K562 (cell line): ENCODE measurements around the gene ABCF2. TPM values are rescaled to one million over a fixed set of nuclear protein-coding genes. Genes with fewer than 3 reads are reported as not detected.
A peak's percentile ranks its signal among the peaks of the same experiment; 100 is the strongest.

Experiments used
- ARHGAP35 ChIP-seq: fragments of 450-650 bp; IDR thresholded peaks from 2 replicates; pipeline ENCODE4 v1.6.1; 2018; ENCODE audit not compliant: partially characterized antibody
- ARID2 ChIP-seq: fragments of 450-650 bp; IDR thresholded peaks from 2 replicates; pipeline ENCODE4 v1.6.1; 2017; ENCODE audit warnings: antibody characterized with exemption, mild to moderate bottlenecking
- GTF2A2 ChIP-seq: IDR thresholded peaks from 2 replicates; pipeline ENCODE4 v1.6.1; 2016; ENCODE audit warnings: mild to moderate bottlenecking, missing genetic modification characterization, missing compliant biosample characterization
- IRF2 ChIP-seq: sonication (generic); formaldehyde crosslinking; IDR thresholded peaks from 2 replicates; pipeline ENCODE4 v1.8.1; 2022; ENCODE audit warnings: mild to moderate bottlenecking, missing genetic modification reagents
- MAFK ChIP-seq: IDR thresholded peaks from 2 replicates; pipeline ENCODE4 v1.6.1; 2011; ENCODE audit warnings: low read length, improper control_type of control experiment
- MAX ChIP-seq: sonication (generic); formaldehyde crosslinking; IDR thresholded peaks from 2 replicates; pipeline ENCODE4 v1.9.0; 2022; ENCODE audit warnings: mild to moderate bottlenecking, missing genetic modification reagents
- NFE2L1 ChIP-seq: fragments of 450-650 bp; IDR thresholded peaks from 2 replicates; pipeline ENCODE4 v1.6.1; 2016; ENCODE audit warnings: missing genetic modification characterization, low read depth, mild to moderate bottlenecking, missing compliant biosample characterization, moderate library complexity, borderline replicate concordance
- NFXL1 ChIP-seq: fragments of 450-650 bp; formaldehyde crosslinking; IDR thresholded peaks from 2 replicates; pipeline ENCODE4 v1.4.0; 2021; ENCODE audit warnings: mild to moderate bottlenecking
- PCBP1 ChIP-seq: fragments of 200-400 bp; formaldehyde crosslinking; IDR thresholded peaks from 2 replicates; pipeline ENCODE4 v1.6.1; 2018; ENCODE audit warnings: mild to moderate bottlenecking, low read depth, low read length; ENCODE audit not compliant: poor library complexity, severe bottlenecking
- PHF20 ChIP-seq: fragments of 450-650 bp; IDR thresholded peaks from 2 replicates; pipeline ENCODE4 v1.6.1; 2018; ENCODE audit not compliant: partially characterized antibody
- SMAD2 ChIP-seq: fragments of 150-350 bp; IDR thresholded peaks from 2 replicates; pipeline ENCODE4 v1.6.1; 2014; ENCODE audit warnings: low read depth, mild to moderate bottlenecking, low read length
- SMARCA4 ChIP-seq: fragments of 450-650 bp; IDR thresholded peaks from 2 replicates; pipeline ENCODE4 v1.6.1; 2016
- TAF15 ChIP-seq: fragments of 200-400 bp; formaldehyde crosslinking; IDR thresholded peaks from 2 replicates; pipeline ENCODE4 v1.6.1; 2017; ENCODE audit warnings: mild to moderate bottlenecking, low read depth, low read length, moderate library complexity
- YY1 ChIP-seq, 3 experiments: IDR thresholded peaks; 2 replicates each; pipeline ENCODE4 v1.6.1; 2011; ENCODE audit warnings: low read length in 2 of 3, mild to moderate bottlenecking in 2 of 3, moderate library complexity in 2 of 3, borderline replicate concordance in 1 of 3, control low read depth in 1 of 3, low read depth in 1 of 3; ENCODE audit not compliant: insufficient read depth in 3 of 3, insufficient replicate concordance in 2 of 3, control insufficient read depth in 1 of 3, insufficient read length in 1 of 3; ENCODE audit errors: extremely low read depth in 1 of 3
- ZC3H11A ChIP-seq: IDR thresholded peaks from 2 replicates; pipeline ENCODE4 v1.6.1; 2012; ENCODE audit warnings: low read depth, low read length, improper control_type of control experiment
- ZNF143 ChIP-seq: sonication (generic); formaldehyde crosslinking; IDR thresholded peaks from 2 replicates; pipeline ENCODE4 v1.9.0; 2022; ENCODE audit warnings: mild to moderate bottlenecking, missing genetic modification reagents
- ZNF146 ChIP-seq: IDR thresholded peaks from one replicate; pipeline ENCODE4 v1.6.1; 2018; ENCODE audit warnings: missing compliant biosample characterization; ENCODE audit not compliant: unreplicated experiment
- ZNF79 ChIP-seq: fragments of 250-450 bp; sonication (Bioruptor Pico); IDR thresholded peaks from 2 replicates; pipeline ENCODE4 v1.4.0; 2020; ENCODE audit warnings: low read depth, mild to moderate bottlenecking, moderate library complexity
- polyA plus RNA-seq, 8 experiments: library from polyadenylated mRNA; depleted of rRNA in 4 of 8; stranded (reverse) in 5 of 8; unstranded in 3 of 8; fragments of >200 nt; fragmentation: Nextera tagmentation in 2 of 8; fragmentation: Illumina TruSeq in 1 of 8; extraction: Ambion mirVana in 2 of 8; extraction: Trizol in 1 of 8; gene quantifications; 2 replicates each; pipeline versions ENCODE4 v1.2.1 to v1.2.3, GENCODE V29; 2011 to 2014; ENCODE audit warnings: inconsistent platforms in 1 of 8, missing spikeins in 1 of 8
- total RNA-seq, 7 experiments: library from RNA; depleted of rRNA in 6 of 7; stranded (reverse); fragments of >200 nt in 6 of 7; fragmentation: Illumina TruSeq in 2 of 7; extraction: Trizol in 2 of 7; gene quantifications; 2 replicates each; pipeline versions ENCODE4 v1.2.1 to v1.2.3, GENCODE V29; 2011 to 2021; ENCODE audit warnings: low replicate concordance in 1 of 7
- TF ChIP-seq, protein P1 (sequence below): fragments of 450-650 bp; IDR thresholded peaks from 2 replicates; pipeline ENCODE4 v1.6.1; 2016; ENCODE audit warnings: low read depth
- TF ChIP-seq, protein P2 (sequence below): fragments of 450-650 bp; formaldehyde crosslinking; IDR thresholded peaks from 2 replicates; pipeline ENCODE4 v1.4.0; 2022; ENCODE audit warnings: mild to moderate bottlenecking, moderate library complexity

ABCF2 gene
- total and polyA plus RNA-seq, 9 of the 15 experiments (the other 6 are each of a cell fraction or from before 2014, with no cell fraction given): 62.1 to 224 (median 113) TPM

GRCh38 chr7:151249034-151249731 is 22.2 kb upstream of the ABCF2 start (continued):
- TF ChIP-seq, protein P1, sequence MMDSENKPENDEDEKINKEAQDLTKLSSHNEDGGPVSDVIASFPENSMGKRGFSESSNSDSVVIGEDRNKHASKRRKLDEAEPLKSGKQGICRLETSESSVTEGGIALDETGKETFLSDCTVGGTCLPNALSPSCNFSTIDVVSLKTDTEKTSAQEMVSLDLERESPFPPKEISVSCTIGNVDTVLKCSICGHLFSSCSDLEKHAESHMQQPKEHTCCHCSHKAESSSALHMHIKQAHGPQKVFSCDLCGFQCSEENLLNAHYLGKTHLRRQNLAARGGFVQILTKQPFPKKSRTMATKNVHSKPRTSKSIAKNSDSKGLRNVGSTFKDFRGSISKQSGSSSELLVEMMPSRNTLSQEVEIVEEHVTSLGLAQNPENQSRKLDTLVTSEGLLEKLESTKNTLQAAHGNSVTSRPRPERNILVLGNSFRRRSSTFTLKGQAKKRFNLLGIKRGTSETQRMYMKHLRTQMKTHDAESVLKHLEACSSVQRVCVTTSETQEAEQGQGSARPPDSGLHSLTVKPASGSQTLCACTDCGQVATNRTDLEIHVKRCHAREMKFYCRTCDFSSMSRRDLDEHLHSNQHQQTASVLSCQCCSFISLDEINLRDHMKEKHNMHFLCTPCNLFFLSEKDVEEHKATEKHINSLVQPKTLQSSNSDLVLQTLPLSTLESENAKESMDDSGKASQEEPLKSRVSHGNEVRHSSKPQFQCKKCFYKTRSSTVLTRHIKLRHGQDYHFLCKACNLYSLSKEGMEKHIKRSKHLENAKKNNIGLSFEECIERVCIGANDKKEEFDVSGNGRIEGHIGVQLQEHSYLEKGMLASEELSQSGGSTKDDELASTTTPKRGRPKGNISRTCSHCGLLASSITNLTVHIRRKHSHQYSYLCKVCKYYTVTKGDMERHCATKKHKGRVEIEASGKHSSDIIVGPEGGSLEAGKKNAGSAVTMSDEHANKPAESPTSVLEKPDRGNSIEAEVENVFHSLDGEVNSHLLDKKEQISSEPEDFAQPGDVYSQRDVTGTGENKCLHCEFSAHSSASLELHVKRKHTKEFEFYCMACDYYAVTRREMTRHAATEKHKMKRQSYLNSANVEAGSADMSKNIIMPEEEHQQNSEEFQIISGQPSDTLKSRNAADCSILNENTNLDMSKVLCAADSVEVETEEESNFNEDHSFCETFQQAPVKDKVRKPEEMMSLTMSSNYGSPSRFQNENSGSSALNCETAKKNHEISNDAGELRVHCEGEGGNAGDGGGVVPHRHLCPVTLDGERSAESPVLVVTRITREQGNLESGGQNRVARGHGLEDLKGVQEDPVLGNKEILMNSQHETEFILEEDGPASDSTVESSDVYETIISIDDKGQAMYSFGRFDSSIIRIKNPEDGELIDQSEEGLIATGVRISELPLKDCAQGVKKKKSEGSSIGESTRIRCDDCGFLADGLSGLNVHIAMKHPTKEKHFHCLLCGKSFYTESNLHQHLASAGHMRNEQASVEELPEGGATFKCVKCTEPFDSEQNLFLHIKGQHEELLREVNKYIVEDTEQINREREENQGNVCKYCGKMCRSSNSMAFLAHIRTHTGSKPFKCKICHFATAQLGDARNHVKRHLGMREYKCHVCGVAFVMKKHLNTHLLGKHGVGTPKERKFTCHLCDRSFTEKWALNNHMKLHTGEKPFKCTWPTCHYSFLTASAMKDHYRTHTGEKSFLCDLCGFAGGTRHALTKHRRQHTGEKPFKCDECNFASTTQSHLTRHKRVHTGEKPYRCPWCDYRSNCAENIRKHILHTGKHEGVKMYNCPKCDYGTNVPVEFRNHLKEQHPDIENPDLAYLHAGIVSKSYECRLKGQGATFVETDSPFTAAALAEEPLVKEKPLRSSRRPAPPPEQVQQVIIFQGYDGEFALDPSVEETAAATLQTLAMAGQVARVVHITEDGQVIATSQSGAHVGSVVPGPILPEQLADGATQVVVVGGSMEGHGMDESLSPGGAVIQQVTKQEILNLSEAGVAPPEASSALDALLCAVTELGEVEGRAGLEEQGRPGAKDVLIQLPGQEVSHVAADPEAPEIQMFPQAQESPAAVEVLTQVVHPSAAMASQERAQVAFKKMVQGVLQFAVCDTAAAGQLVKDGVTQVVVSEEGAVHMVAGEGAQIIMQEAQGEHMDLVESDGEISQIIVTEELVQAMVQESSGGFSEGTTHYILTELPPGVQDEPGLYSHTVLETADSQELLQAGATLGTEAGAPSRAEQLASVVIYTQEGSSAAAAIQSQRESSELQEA: no peak
- no peak for TF ChIP-seq TAF15
- TF ChIP-seq ZNF143: no peak
- no peak for TF ChIP-seq GTF2A2 (tag)
- no peak for TF ChIP-seq PCBP1
- TF ChIP-seq NFE2L1 (tag): no peak
- no peak for TF ChIP-seq IRF2
- TF ChIP-seq ARID2: no peak
- TF ChIP-seq ZC3H11A: no peak
- no peak for TF ChIP-seq YY1 (IDR thresholded peaks at IDR 0.05; ENCODE audit: borderline replicate concordance in 1 of 3, control insufficient read depth in 1 of 3, extremely low read depth in 1 of 3, insufficient read depth in 3 of 3, insufficient read length in 1 of 3, insufficient replicate concordance in 2 of 3, low read depth in 1 of 3, low read length in 2 of 3)
- TF ChIP-seq ZNF146 (CRISPR knock-in tag): no peak
- TF ChIP-seq MAFK: no peak
- no peak for TF ChIP-seq SMAD2
- TF ChIP-seq SMARCA4: no peak
- TF ChIP-seq, protein P2, sequence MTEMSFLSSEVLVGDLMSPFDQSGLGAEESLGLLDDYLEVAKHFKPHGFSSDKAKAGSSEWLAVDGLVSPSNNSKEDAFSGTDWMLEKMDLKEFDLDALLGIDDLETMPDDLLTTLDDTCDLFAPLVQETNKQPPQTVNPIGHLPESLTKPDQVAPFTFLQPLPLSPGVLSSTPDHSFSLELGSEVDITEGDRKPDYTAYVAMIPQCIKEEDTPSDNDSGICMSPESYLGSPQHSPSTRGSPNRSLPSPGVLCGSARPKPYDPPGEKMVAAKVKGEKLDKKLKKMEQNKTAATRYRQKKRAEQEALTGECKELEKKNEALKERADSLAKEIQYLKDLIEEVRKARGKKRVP: no peak
- no peak for TF ChIP-seq PHF20
- TF ChIP-seq ARHGAP35: no peak
- TF ChIP-seq ZNF79 (CRISPR knock-in tag): no peak
- TF ChIP-seq MAX (CRISPR knock-in tag): peak; percentile 21; the same call in 1 of the 2 replicates
- no peak for TF ChIP-seq NFXL1
